GM23338 (cell line): Measurements from ENCODE around the gene SERGEF.

ENCODE experiments used
- CREB1 ChIP-seq: fragments of 250-450 bp; sonication (Bioruptor Pico); IDR thresholded peaks from 2 replicates; pipeline ENCODE4 v1.5.0; 2020; ENCODE audit warnings: low read depth, mild to moderate bottlenecking, moderate library complexity
- CTCF ChIP-seq, 2 experiments: fragments of 200-600 bp in 1 of 2; sonication (generic) in 1 of 2; conservative IDR thresholded peaks; 2 replicates each; pipeline versions ENCODE4 v1.5.1 to v1.6.1; 2016 to 2017; ENCODE audit warnings: antibody characterized with exemption in 2 of 2, low read depth in 2 of 2, mild to moderate bottlenecking in 2 of 2, moderate library complexity in 1 of 2
- EZH2 ChIP-seq: fragments of 200-600 bp; sonication (generic); IDR thresholded peaks from one replicate; pipeline ENCODE4 v1.8.0; 2017; ENCODE audit warnings: antibody characterized with exemption, mild to moderate bottlenecking, low read depth; ENCODE audit not compliant: unreplicated experiment

- TF ChIP-seq CREB1 (CRISPR knock-in tag) (no peak), CTCF (conservative IDR thresholded peaks at IDR 0.05; ENCODE audit: low read depth in 2 of 2) (no peak), EZH2 (no peak)
These were observed 266.8 kb downstream of the SERGEF start for GRCh38 chr11:17746096-17746495.
